T-cell (primary cell): ENCODE data around the gene B4GALT1. TPM values are rescaled to one million over a fixed set of nuclear protein-coding genes. Genes with fewer than 3 reads are reported as not detected.

Experiments used
- ATAC-seq, 4 experiments: fragments of 200-7000 bp in 3 of 4; fragments of 150-1000 bp in 1 of 4; cut with Tn5 transposase; replicated peaks in 1 of 4; 1 replicate in 3 of 4; 2 replicates in 1 of 4; pipeline ENCODE4 v1.10.0; 2021; ENCODE audit warnings: moderate library complexity in 3 of 4, mild to moderate bottlenecking in 2 of 4, moderate number of reproducible peaks in 1 of 4
- CTCF ChIA-PET, 2 donors: fragments of 300-600 bp; sonication (Branson Sonifier 250); formaldehyde crosslinking; loops; one replicate each; lab custom pipeline; 2022; ENCODE audit warnings: antibody characterized with exemption in 2 of 2; lab: Charles Lee
- POLR2A ChIA-PET, 2 donors: fragments of 300-600 bp; sonication (Branson Sonifier 250); formaldehyde crosslinking; loops; one replicate each; lab custom pipeline; 2022; ENCODE audit warnings: antibody characterized with exemption in 2 of 2; lab: Charles Lee
- DNase-seq, 35 experiments: peaks; one replicate each; pipeline versions ENCODE4 v3.0.0 to v3.0.0-alpha.2; 2013 to 2023
- H3K27ac ChIP-seq: one replicate; pipeline ENCODE4 v1.5.1; 2013; ENCODE audit warnings: low read length
- H3K27me3 ChIP-seq, 2 experiments: replicated peaks in 1 of 2; 1 replicate in 1 of 2; 2 replicates in 1 of 2; pipeline versions ENCODE4 v1.6.1 to v1.7.0; 2013; ENCODE audit warnings: low read length in 1 of 2, mixed read lengths in 1 of 2; ENCODE audit not compliant: control insufficient read depth in 2 of 2, insufficient read depth in 2 of 2; ENCODE audit errors: extremely low read depth in 1 of 2
- H3K36me3 ChIP-seq, 2 donors: 1 replicate in 1 of 2; 2 replicates in 1 of 2; pipeline versions ENCODE4 v1.6.1 to v1.7.0; 2013; ENCODE audit warnings: low read length in 1 of 2; ENCODE audit not compliant: control insufficient read depth in 2 of 2, insufficient read depth in 1 of 2; ENCODE audit errors: extremely low read depth in 1 of 2
- H3K4me1 ChIP-seq, 2 experiments: 1 replicate in 1 of 2; 2 replicates in 1 of 2; pipeline versions ENCODE4 v1.6.1 to v1.7.0; 2013; ENCODE audit warnings: low read length in 2 of 2, mixed read lengths in 1 of 2; ENCODE audit not compliant: insufficient read depth in 2 of 2, control insufficient read depth in 1 of 2; ENCODE audit errors: extremely low read depth in 1 of 2
- H3K4me3 ChIP-seq, 2 donors: 1 replicate in 1 of 2; 2 replicates in 1 of 2; pipeline versions ENCODE4 v1.5.1 to v1.7.0; 2013; ENCODE audit warnings: mild to moderate bottlenecking in 2 of 2, low read length in 1 of 2, moderate library complexity in 1 of 2; ENCODE audit not compliant: control insufficient read depth in 1 of 2; ENCODE audit errors: extremely low read depth in 1 of 2
- H3K9me3 ChIP-seq: 2 replicates; pipeline ENCODE4 v1.7.0; 2013
- H3K27ac Mint-ChIP-seq, 2 donors: one replicate each; pipeline ENCODE4 v1.8.0; 2020 to 2021; ENCODE audit warnings: mild to moderate bottlenecking in 2 of 2, mixed read lengths in 2 of 2
- H3K27me3 Mint-ChIP-seq, 2 donors: one replicate each; pipeline ENCODE4 v1.8.0; 2021 to 2022; ENCODE audit warnings: mixed read lengths in 2 of 2
- H3K36me3 Mint-ChIP-seq: one replicate; pipeline ENCODE4 v1.8.0; 2021; ENCODE audit warnings: mixed read lengths
- H3K4me1 Mint-ChIP-seq, 3 donors: one replicate each; pipeline ENCODE4 v1.8.0; 2020 to 2022; ENCODE audit warnings: mixed read lengths in 3 of 3, mild to moderate bottlenecking in 1 of 3
- H3K4me3 Mint-ChIP-seq, 3 donors: one replicate each; pipeline ENCODE4 v1.8.0; 2020 to 2022; ENCODE audit warnings: mild to moderate bottlenecking in 3 of 3, mixed read lengths in 3 of 3, moderate library complexity in 3 of 3
- H3K9me3 Mint-ChIP-seq, 3 donors: one replicate each; pipeline ENCODE4 v1.8.0; 2020 to 2022; ENCODE audit warnings: mixed read lengths in 3 of 3
- WGBS: methylation state at CpG from one replicate; pipeline ENCODE4 v1.1.5; 2013; ENCODE audit warnings: missing lambda C conversion rate; ENCODE audit not compliant: insufficient coverage; 5-methylcytosine and 5-hydroxymethylcytosine counted together
- total RNA-seq, 35 experiments: library from RNA in 6 of 35; stranded (reverse) in 6 of 35; fragments of 120-200 nt in 1 of 35; gene quantifications; one replicate each; pipeline versions ENCODE4 v1.2.1 to v1.2.4 and lab custom pipeline; 2013 to 2026

Gene B4GALT1
- total RNA-seq, 5 donors from 2014 or later (not counting 1 experiment from before 2014, with no cell fraction given): 33.2 to 85.3 (median 44.1) TPM

- Histone ChIP-seq H3K4me3 (no peak overlapping the region), H3K9me3 (no peaks in the 10 kb centered on the region), H3K27ac (no peak overlapping the region), H3K36me3 (no peaks in the 10 kb centered on the region), H3K4me1 (no peaks in the 10 kb centered on the region), H3K27me3 (no peaks in the 10 kb centered on the region)
- H3K9me3 Mint-ChIP-seq: no peaks in the 10 kb centered on the region
- H3K27me3 Mint-ChIP-seq: peaks cover 0 to 2% of the 10 kb centered on the region in 2 donors
- no peak overlapping the region for H3K27ac Mint-ChIP-seq
- ChIA-PET CTCF (interaction anchor here in 1 of 2 donors (0.6 kb wide), 1 partner anchor 70 kb away, joined by 3 read pairs; no protein-coding TSS in a partner anchor), POLR2A (interaction anchor here in 1 of 2 donors (0.7 kb wide), 1 partner anchor 26 kb away, joined by 6 read pairs; no protein-coding TSS in a partner anchor)
- no peak for ATAC-seq
- DNase-seq: no peak
- no peak overlapping the region for H3K4me3 Mint-ChIP-seq
- peaks cover 0 to 2% (median 0%) of the 10 kb centered on the region in 3 donors for H3K4me1 Mint-ChIP-seq
- 95% methylated on average over 2 of the region's 4 CpGs for WGBS
- H3K36me3 Mint-ChIP-seq: no peaks in the 10 kb centered on the region
Measured at GRCh38 chr9:33177086-33177485, 9.9 kb upstream of the B4GALT1 start.

DNA sequence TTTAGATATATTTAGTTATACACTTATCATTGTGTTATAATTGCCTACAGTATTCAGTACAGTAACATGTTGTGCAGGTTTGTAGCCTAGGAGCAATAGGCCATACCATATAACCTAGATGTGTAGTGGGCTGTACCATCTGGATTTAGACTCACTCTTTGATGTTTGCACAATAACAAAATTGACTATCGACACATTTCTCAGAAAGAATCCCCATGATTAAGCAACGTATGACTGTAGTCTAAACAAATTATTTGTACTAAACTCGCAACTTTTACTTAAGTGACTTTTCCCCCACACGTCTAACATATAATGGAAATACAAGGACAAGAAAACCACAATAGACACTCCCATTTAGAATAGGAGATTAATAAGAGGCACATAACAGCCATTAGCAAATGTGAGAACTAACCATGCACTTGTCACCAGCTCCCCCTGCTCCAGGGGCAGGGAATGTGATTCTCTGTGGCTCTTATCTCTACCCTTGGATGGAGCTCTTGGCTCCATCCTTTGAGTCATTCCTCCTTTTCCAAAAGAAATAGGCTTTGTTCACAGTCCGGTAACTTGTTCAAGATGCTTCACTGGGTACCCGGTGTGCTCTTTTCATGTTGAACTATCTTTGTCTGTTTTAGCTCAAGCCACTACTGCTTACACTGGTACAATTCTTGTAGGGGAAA is 8.7 kb upstream of the B4GALT1 start:
- no peaks in the 10 kb centered on the region for H3K27me3 Mint-ChIP-seq
- no peaks in the 10 kb centered on the region for H3K9me3 ChIP-seq
- H3K4me3 ChIP-seq: no peak overlapping the region
- no peak overlapping the region for H3K27ac ChIP-seq
- H3K27me3 ChIP-seq: no peaks in the 10 kb centered on the region
- CTCF ChIA-PET: interaction anchor here in 1 of 2 donors (0.9 kb wide), 2 partner anchors 34 to 52 kb away, joined by 3 read pairs; no protein-coding TSS in a partner anchor
- peaks cover 0 to 3% (median 1%) of the 10 kb centered on the region in 3 donors for H3K4me1 Mint-ChIP-seq
- DNase-seq (no peak), ATAC-seq (no peak)
- no peaks in the 10 kb centered on the region for H3K36me3 Mint-ChIP-seq
- no CpG with 5 or more reads among the region's 6 CpGs for WGBS
- H3K9me3 Mint-ChIP-seq: no peaks in the 10 kb centered on the region
- H3K36me3 ChIP-seq: no peaks in the 10 kb centered on the region
- no peaks in the 10 kb centered on the region for H3K4me1 ChIP-seq
- POLR2A ChIA-PET: no interaction called here
- H3K27ac Mint-ChIP-seq: no peak overlapping the region
- H3K4me3 Mint-ChIP-seq: no peak overlapping the region

DNA sequence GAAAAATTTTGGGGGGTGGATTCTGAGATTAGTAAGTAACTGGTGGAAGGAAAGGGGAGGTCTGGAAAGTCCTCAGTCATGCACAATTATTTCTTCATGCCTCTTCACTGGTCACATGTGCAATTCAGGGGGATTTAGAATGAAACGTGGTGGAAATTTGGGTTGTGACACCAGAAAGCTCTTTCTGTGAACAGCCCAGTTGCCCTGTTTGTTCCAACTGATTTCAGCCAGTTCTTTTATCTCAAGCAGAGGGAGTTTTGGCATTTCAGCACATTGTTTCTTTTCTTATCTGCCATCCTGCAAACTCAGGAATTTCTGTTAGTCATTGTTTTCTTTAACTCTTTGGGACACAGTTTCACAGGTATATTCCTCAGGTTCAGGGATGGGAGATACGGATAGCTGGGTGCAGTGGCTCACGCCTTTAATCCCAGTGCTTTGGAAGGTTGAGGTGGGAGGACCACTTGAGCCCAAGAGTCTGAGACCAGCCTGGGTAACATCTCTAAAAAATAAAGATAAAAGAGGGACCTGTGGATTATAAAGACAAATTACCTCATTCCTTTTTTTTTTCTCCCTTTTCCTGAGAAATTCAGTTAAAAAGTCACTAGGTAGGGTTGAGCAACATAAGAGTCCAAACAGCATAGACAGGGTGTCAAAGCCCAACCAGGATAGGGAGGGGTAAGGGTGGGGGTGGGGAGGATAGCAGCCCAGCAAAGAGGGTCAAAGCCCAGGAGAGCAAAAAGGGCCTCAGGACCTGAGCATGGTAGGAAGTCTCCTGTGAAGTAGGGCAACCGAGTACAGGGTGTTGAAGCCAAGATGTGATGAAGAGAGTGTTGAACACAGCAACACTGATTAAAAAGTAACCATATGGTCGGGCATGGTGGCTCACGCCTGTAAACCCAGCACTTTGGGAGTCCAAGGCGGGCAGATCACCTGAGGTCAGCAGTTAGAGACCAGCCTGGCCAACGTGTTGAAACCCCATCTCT is 5.4 kb upstream of the B4GALT1 start:
- WGBS: 88% methylated on average over 3 of the region's 8 CpGs
- Histone ChIP-seq H3K36me3 (no peaks in the 10 kb centered on the region), H3K27ac (no peak overlapping the region), H3K4me1 (peaks cover 10 to 12% of the 10 kb centered on the region in 2 experiments), H3K4me3 (no peak overlapping the region), H3K9me3 (no peaks in the 10 kb centered on the region), H3K27me3 (no peaks in the 10 kb centered on the region)
- H3K36me3 Mint-ChIP-seq: no peaks in the 10 kb centered on the region
- peaks cover 20 to 24% (median 22%) of the 10 kb centered on the region in 3 donors for H3K4me1 Mint-ChIP-seq
- DNase-seq (no peak), ATAC-seq (no peak)
- H3K4me3 Mint-ChIP-seq: no peak overlapping the region
- POLR2A ChIA-PET: interaction anchor here in 1 of 2 donors (0.7 kb wide), 1 partner anchor 149 kb away, joined by 3 read pairs; no protein-coding TSS in a partner anchor
- no peaks in the 10 kb centered on the region for H3K9me3 Mint-ChIP-seq
- H3K27ac Mint-ChIP-seq: no peak overlapping the region
- CTCF ChIA-PET: interaction anchor here in 1 of 2 donors (0.7 kb wide), 1 partner anchor 19 kb away, joined by 3 read pairs; no protein-coding TSS in a partner anchor
- no peaks in the 10 kb centered on the region for H3K27me3 Mint-ChIP-seq

DNA sequence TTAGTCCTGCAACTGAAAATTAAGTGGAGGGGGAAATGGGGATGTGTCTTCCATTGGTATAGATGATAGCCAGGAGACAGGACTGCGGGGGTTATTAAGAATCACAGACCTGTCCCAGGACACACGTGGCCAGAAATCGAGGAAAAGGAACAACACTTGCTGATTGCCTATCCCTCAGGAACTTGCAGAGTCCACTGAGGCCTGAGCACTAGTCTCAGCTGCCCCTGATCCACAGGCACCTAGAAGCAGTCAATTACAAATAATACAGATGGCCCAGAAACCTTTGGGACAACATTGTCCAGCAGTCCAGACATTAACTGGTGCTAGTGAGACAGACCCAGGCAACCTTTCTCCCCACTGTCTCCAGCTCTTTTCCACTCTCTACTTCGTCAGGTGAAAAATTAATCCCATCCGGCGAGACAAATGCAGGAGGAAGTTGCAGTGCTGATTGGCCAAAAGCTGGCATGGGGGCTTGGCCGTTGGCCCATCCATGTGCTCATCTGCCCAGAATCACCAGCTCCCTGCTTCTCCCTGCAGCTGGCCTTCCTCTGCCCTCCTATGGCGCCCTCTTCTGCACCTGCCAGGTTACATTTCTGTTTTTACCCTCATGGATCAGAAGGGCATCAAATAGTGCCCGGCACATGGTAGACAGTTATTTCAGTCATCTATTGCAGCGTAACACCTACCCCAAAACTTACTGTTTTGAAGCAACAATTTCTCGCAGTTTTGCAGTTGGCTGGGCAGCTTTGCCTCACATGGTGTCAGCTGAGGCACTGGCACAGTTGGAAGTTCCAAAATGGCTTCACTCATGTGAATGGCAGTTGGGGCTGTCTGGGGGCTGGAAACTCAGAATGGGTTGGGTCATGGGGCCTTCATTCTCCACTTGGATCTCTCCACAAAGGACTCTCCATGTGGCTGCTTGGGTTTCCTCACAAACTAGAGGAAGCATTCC is 3.6 kb upstream of the B4GALT1 start:
- 76% methylated on average over 10 of the region's 11 CpGs for WGBS
- Mint-ChIP-seq H3K4me3 (no peak overlapping the region), H3K27me3 (no peaks in the 10 kb centered on the region), H3K9me3 (no peaks in the 10 kb centered on the region), H3K27ac (peak overlapping the region; percentile 32 to 48), H3K36me3 (no peaks in the 10 kb centered on the region), H3K4me1 (peaks cover 27 to 31% (median 28%) of the 10 kb centered on the region in 3 donors)
- POLR2A ChIA-PET: interaction anchor here (0.6 to 1.2 kb wide), 3 partner anchors 35 to 165 kb away, joined by 4 to 9 read pairs (median 8); partner anchors contain the start of gene SMU1 (in 1 of the 2)
- CTCF ChIA-PET: interaction anchor here (0.7 to 1.5 kb wide), 5 partner anchors 10 to 103 kb away, joined by 3 to 9 read pairs (median 4); no protein-coding TSS in a partner anchor
- no peaks in the 10 kb centered on the region for H3K36me3 ChIP-seq
- H3K9me3 ChIP-seq: no peaks in the 10 kb centered on the region
- DNase-seq: peak in 19 of 35 experiments; percentile 15 to 62 (median 34)
- H3K4me1 ChIP-seq: peaks cover 12 to 21% of the 10 kb centered on the region in 2 experiments
- no peaks in the 10 kb centered on the region for H3K27me3 ChIP-seq
- H3K27ac ChIP-seq: no peak overlapping the region
- H3K4me3 ChIP-seq: no peak overlapping the region
- no peak for ATAC-seq

DNA sequence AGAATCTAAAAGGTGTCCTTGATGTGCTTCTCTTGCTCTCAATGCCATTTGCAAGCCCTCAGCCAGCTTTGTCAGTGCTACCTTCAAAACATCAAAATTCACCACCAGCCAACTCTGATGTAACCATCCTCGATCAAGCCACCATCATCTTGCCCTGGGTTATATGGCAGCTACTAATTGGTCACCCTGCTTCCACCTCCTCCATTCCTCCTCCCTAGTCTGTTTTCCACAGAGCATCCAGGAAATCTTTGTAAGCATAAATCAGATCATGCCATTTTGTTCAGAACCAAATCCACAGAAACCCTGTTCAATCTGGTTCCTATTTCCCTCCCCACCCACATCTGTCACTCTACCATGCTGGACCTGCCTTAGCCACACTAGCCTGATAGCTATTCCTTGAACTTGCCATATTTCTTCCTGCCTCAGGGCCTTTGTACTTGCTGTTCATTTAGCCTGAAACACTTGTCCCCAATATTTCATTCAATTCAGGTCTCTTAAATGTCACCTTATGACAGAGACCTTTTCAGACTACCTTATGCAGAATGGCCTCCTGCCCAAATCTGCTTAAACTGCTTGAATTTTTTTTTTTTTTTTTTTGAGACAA is 1.9 kb upstream of the B4GALT1 start:
- POLR2A ChIA-PET: interaction anchor here in 1 of 2 donors (0.9 kb wide), 1 partner anchor 45 kb away, joined by 5 read pairs; no protein-coding TSS in a partner anchor
- H3K4me3 Mint-ChIP-seq: peak overlapping the region; percentile 1 to 96 (median 91)

More for the DNA sequence above, 1.9 kb upstream of the B4GALT1 start:
- 100% methylated on average over 1 of the region's 1 CpG for WGBS
- H3K27ac Mint-ChIP-seq: peak overlapping the region; percentile 99
- Histone ChIP-seq H3K36me3 (no peaks in the 10 kb centered on the region), H3K4me1 (peaks cover 22 to 38% of the 10 kb centered on the region in 2 experiments), H3K27ac (peak overlapping the region; percentile 98), H3K9me3 (no peaks in the 10 kb centered on the region), H3K4me3 (no peak overlapping the region), H3K27me3 (no peaks in the 10 kb centered on the region)
- H3K9me3 Mint-ChIP-seq: no peaks in the 10 kb centered on the region
- H3K36me3 Mint-ChIP-seq: no peaks in the 10 kb centered on the region
- H3K4me1 Mint-ChIP-seq: peaks cover 44 to 46% (median 44%) of the 10 kb centered on the region in 3 donors
- DNase-seq (no peak), ATAC-seq (no peak)
- CTCF ChIA-PET: interaction anchor here (0.8 to 2.8 kb wide), 3 partner anchors 57 to 93 kb away, joined by 3 to 8 read pairs (median 4); no protein-coding TSS in a partner anchor
- H3K27me3 Mint-ChIP-seq: no peaks in the 10 kb centered on the region
